Activated gamma-delta T cell (primary cell): ENCODE results near the gene SPECC1L.

ENCODE experiments used
- DNase-seq: peaks from one replicate; lab custom pipeline; 2025; lab: John Stamatoyannopoulos, UW

SPECC1L gene

GRCh38 chr22:24442352-24442744 lies 171.7 kb downstream of the SPECC1L start:
- DNase-seq, result no peak

- DNase-seq, result no peak
Measured at GRCh38 chr22:24443668-24444067, 173.0 kb downstream of the SPECC1L start.

GRCh38 chr22:24444251-24444650 lies 173.6 kb downstream of the SPECC1L start:
- no peak for DNase-seq

DNA sequence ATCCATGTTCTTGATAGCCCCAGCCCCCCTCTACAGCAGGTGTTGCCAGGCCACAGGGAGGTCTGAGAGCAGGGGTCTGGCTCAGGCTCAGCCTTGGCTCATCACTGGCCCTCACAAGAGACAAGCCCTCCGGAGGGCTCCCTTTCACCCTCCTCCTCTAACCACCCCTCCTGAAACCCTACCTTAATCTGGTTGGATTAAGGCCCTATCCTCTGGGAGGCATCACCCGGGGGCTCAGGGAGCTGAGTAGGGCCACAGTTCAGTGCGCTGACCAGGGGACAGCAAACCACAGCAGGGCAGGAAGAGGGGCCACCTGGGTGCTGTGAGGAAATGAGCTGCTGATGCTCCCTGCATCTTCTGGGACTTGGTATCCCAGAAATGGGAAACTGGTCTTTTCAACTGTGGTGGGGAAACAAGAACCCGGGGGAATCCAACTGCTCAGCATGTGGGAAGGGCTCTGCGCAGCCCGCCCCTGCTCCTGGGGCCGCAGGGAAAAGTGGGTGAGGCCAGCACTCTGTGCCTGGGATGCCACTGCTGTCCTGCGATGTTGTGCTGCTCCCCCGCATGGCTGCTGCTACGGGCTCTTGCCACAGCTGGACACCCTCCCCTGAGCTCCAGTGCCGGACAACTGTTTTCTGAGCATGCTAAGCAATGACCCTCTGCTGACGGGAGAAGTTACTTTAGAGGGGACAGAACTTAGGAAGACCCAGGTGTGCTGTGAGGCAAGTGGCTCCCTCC lies 174.3 kb downstream of the SPECC1L start:
- DNase-seq, result no peak

- no peak for DNase-seq
Measured at GRCh38 chr22:24445481-24446259, 175.0 kb downstream of the SPECC1L start.

- no peak for DNase-seq
Measured at GRCh38 chr22:24446260-24446611, 175.6 kb downstream of the SPECC1L start.

DNA sequence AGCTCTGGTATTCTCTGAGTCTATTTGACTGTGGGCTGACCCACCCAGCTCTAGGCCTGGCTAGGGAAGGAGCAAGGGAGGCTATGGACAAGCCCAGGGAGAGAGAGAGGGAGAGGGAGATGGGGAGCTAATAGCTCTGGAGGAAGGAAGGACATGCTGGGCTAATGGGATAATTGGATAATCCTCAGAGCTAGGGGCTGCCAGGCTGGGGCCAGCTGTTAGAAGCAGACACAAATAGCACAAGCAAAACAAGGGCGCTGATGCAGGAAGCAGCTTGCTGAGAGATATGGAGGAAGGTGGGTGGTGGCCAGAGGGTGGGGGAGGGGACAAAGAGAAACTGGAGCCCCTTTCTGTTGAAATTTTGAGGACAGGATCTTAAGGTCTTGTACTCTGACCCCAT lies 180.0 kb downstream of the SPECC1L start:
- no peak for DNase-seq

GRCh38 chr22:24451162-24451561 lies 180.5 kb downstream of the SPECC1L start:
- DNase-seq, result no peak

GRCh38 chr22:24453853-24454252 lies 183.2 kb downstream of the SPECC1L start:
- no peak for DNase-seq

DNA sequence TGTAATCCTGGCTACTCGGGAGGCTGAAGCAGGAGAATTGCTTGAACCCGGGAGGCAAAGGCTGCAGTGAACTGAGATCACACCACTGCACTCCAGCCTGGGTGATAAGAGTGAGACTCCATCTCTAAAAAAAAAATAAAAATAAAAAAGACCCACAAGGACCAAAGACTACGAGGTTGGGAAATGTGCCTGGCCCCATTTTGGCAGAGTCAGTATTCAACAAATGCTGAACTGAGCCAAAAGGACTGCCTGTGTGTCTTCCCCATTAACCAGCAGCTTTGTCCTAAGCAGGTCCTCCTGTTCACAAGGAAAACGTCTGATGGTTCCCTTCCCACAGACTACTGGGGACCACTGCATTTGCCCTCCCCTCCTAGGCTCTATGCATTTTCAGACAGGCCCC lies 184.4 kb downstream of the SPECC1L start:
- DNase-seq, result no peak

- DNase-seq, result no peak
Measured at GRCh38 chr22:24455751-24456426, 185.3 kb downstream of the SPECC1L start.

- DNase-seq, result no peak
Measured at GRCh38 chr22:24457894-24458420, 187.3 kb downstream of the SPECC1L start.

DNA sequence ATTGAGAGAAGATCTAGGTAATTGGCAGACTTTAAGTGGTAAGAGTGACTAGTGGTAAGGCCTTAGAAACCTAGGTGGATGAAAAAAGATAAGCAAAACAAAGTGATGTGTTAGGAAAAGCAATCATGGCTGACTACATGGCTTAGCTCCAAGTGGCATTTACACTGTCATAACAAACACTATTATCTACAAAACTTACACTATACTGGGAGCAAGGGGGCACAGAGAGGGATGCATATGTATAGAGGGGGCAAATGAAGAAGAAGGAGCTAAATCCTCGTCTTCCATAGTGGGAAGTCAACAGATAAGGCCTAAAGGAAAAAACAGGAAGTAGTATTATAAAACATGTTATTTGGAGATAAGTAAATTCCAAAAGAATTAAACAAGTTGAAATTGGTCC lies 189.3 kb downstream of the SPECC1L start:
- DNase-seq, result no peak

- no peak for DNase-seq
Measured at GRCh38 chr22:24460418-24461089, 189.9 kb downstream of the SPECC1L start.

DNA sequence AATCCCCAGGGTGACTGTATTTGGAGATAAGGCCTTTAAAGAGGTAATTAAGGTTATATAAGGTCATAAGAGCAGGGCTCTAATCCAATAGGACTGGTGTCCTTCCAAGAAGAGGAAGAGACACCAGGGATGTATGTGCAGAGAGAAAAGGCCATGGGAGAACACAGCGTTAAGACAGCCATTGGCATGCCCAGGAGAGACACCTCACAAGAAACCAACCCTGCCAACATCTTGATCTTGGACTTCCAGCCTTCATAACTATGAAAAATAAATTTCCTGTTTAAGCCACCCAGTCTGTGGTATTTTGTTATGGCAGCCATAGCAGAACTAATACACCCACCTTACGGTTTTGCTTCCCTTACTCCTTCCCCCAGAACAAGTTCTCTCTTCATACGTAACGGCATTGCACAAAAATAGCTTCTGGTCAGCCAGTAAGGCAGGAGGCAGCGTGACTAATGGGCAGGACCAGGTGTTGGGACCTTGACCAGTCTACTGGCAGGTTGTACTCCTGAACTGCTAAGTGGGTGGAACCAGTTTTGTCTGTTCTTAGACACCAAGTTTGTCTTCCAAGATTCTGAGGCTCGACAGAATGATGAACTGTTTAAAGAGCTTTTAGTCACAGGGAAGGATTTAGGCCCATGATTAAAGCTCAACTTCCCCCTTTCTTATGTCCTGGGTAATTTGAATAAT lies 192.6 kb downstream of the SPECC1L start:
- no peak for DNase-seq

- no peak for DNase-seq
Measured at GRCh38 chr22:24465566-24465965, 194.9 kb downstream of the SPECC1L start.

DNA sequence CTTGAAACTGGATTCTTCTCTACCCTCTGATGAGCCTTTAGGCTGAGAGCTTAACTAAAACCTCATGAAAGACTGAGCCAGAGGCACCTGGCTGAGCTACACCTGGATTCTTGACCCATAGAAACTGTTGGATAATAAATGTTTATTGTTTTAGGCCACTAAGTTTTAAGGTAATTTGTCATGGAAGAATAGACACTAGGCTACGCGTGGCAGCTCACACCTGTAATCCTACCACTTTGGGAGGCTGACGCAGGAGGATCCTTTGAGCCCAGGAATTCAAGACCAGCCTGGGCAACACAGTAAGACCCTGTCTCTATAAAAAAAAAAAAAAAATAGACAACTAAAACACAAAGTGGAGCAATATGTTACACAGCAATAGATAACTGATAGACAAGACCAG lies 195.3 kb downstream of the SPECC1L start:
- no peak for DNase-seq

DNA sequence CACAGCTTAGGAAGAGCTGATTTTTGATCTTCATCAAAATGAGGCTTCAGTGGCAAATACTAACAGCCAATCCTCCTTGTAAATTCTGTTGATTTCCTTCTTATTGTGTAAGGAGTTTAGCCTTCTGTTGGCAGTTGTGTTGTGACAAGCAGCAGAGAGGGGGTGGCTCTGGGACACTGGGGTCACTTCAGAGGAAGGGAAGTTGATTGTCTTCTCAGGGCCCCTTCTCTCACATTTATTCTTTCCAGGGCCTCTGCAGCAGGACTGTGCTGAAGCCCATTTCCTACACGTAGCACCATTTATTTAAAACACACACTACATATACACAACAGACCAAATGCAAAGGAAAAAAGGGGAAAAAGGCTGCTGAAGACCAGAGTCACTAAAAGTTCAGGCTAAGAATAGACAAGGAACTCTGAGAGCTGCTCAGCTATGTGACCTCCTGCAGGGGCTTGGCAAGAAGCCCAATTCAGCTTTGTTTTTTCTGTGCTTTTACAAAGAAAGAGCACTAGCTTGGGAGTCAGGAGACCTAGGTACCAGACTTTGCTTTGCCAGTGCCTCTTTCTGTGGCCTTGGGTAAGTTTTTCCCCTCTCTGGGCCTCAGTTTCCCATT lies 196.2 kb downstream of the SPECC1L start:
- DNase-seq, result no peak

DNA sequence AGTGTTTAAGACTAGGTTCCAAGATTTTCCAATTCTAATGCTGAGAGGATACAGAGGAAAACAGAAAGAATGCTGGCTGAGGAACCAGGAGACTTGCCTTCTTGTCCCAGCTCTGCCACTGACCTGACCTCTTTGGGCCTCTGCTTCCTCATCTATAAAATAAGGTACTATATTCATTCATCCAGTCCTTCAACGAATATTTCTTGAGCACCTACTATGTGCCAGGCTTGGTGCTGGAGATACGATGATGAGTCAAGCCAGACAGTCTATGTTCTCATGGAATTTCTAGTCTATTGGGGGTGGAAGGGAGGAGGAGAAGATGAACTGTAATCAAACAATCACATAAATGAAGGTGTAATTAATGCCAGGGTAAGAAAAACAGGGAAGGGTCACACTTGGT lies 196.7 kb downstream of the SPECC1L start:
- DNase-seq, result no peak
